Measurements from ENCODE around the gene RAMP3. TPM values are rescaled to one million over a fixed set of nuclear protein-coding genes. Genes with fewer than 3 reads are reported as not detected.

The RAMP3 gene
- total RNA-seq, 1 experiment from 2014 or later: not detected

GRCh38 chr7:45160417-45160881 lies 2.9 kb downstream of the RAMP3 start:
- CTCF ChIA-PET: no interaction called here
- no peaks in the 10 kb centered on the region for H3K27me3 ChIP-seq (ENCODE audit: low read length)
- H3K4me3 ChIP-seq (ENCODE audit: low read length): no peak overlapping the region
- no peak for DNase-seq
- H3K36me3 ChIP-seq (ENCODE audit: low read depth, low read length): no peaks in the 10 kb centered on the region
- H3F3A ChIP-seq (ENCODE audit: low read length, unreplicated experiment): no peaks in the 10 kb centered on the region
- POLR2A ChIA-PET (ENCODE audit: unreplicated experiment): no interaction called here
- intact Hi-C loops (cut with micrococcal nuclease): no loop called here
- ATAC-seq: no peak
- H3K9me3 ChIP-seq (ENCODE audit: low read length): no peaks in the 10 kb centered on the region
- H3K9ac ChIP-seq (ENCODE audit: low read length): no peak overlapping the region
- no peaks in the 10 kb centered on the region for H3K79me2 ChIP-seq (ENCODE audit: low read length)
- no peaks in the 10 kb centered on the region for H3K9me2 ChIP-seq (replicated peaks; ENCODE audit: low read length)
- no peaks in the 10 kb centered on the region for H4K20me1 ChIP-seq (ENCODE audit: low read length)
- H3K4me2 ChIP-seq (ENCODE audit: low read length): no peak overlapping the region
- no TSS peak for BruUV-seq (replicated peaks)
- H3K4me1 ChIP-seq (ENCODE audit: insufficient read depth, low read length): no peaks in the 10 kb centered on the region
- TF ChIP-seq CTCF (conservative IDR thresholded peaks at IDR 0.05; ENCODE audit: low read depth, low read length): no peak
- no peak for TF ChIP-seq EZH2phosphoT487 (IDR thresholded peaks at IDR 0.05; ENCODE audit: borderline replicate concordance, low read length)
- no peak for TF ChIP-seq EZH2 (IDR thresholded peaks at IDR 0.05; ENCODE audit: low read length, unreplicated experiment)
- H2AFZ ChIP-seq (ENCODE audit: low read length): no peak overlapping the region
- no peak overlapping the region for H3K27ac ChIP-seq (ENCODE audit: low read length)

- intact Hi-C loops (cut with micrococcal nuclease): no loop called here
- Histone ChIP-seq H3K79me2 (ENCODE audit: low read length) (no peaks in the 10 kb centered on the region), H3K4me1 (ENCODE audit: insufficient read depth, low read length) (no peaks in the 10 kb centered on the region), H3K9ac (ENCODE audit: low read length) (no peak overlapping the region), H3F3A (ENCODE audit: low read length, unreplicated experiment) (no peaks in the 10 kb centered on the region), H3K9me3 (ENCODE audit: low read length) (no peaks in the 10 kb centered on the region), H3K4me3 (ENCODE audit: low read length) (no peak overlapping the region), H3K27ac (ENCODE audit: low read length) (no peak overlapping the region), H4K20me1 (ENCODE audit: low read length) (no peaks in the 10 kb centered on the region), H3K4me2 (ENCODE audit: low read length) (no peak overlapping the region), H2AFZ (ENCODE audit: low read length) (no peak overlapping the region), H3K36me3 (ENCODE audit: low read depth, low read length) (no peaks in the 10 kb centered on the region), H3K27me3 (ENCODE audit: low read length) (no peaks in the 10 kb centered on the region), H3K9me2 (replicated peaks; ENCODE audit: low read length) (no peaks in the 10 kb centered on the region)
- BruUV-seq (replicated peaks): no TSS peak
- ATAC-seq: no peak
- TF ChIP-seq EZH2 (IDR thresholded peaks at IDR 0.05; ENCODE audit: low read length, unreplicated experiment) (no peak), CTCF (conservative IDR thresholded peaks at IDR 0.05; ENCODE audit: low read depth, low read length) (no peak), EZH2phosphoT487 (IDR thresholded peaks at IDR 0.05; ENCODE audit: borderline replicate concordance, low read length) (no peak)
- ChIA-PET POLR2A (ENCODE audit: unreplicated experiment) (no interaction called here), CTCF (no interaction called here)
- no peak for DNase-seq
Observed at GRCh38 chr7:45161138-45161537, 3.5 kb downstream of the RAMP3 start.

- Histone ChIP-seq H3K4me3 (ENCODE audit: low read length) (no peak overlapping the region), H3K9me3 (ENCODE audit: low read length) (no peaks in the 10 kb centered on the region), H3K4me1 (ENCODE audit: insufficient read depth, low read length) (no peaks in the 10 kb centered on the region), H3K9me2 (replicated peaks; ENCODE audit: low read length) (no peaks in the 10 kb centered on the region), H3K79me2 (ENCODE audit: low read length) (no peaks in the 10 kb centered on the region), H3K27me3 (ENCODE audit: low read length) (no peaks in the 10 kb centered on the region), H3K9ac (ENCODE audit: low read length) (no peak overlapping the region), H3F3A (ENCODE audit: low read length, unreplicated experiment) (no peaks in the 10 kb centered on the region), H3K27ac (ENCODE audit: low read length) (no peak overlapping the region), H3K4me2 (ENCODE audit: low read length) (no peak overlapping the region), H3K36me3 (ENCODE audit: low read depth, low read length) (no peaks in the 10 kb centered on the region), H2AFZ (ENCODE audit: low read length) (no peak overlapping the region), H4K20me1 (ENCODE audit: low read length) (no peaks in the 10 kb centered on the region)
- no peak for TF ChIP-seq CTCF (conservative IDR thresholded peaks at IDR 0.05; ENCODE audit: low read depth, low read length)
- TF ChIP-seq EZH2phosphoT487 (IDR thresholded peaks at IDR 0.05; ENCODE audit: borderline replicate concordance, low read length): no peak
- TF ChIP-seq EZH2 (IDR thresholded peaks at IDR 0.05; ENCODE audit: low read length, unreplicated experiment): no peak
- intact Hi-C loops (cut with micrococcal nuclease): no loop called here
- ATAC-seq (no peak), DNase-seq (no peak)
- POLR2A ChIA-PET (ENCODE audit: unreplicated experiment): no interaction called here
- no TSS peak for BruUV-seq (replicated peaks)
- CTCF ChIA-PET: no interaction called here
Observed at GRCh38 chr7:45161842-45162241, 4.3 kb downstream of the RAMP3 start.
